WTC11 (cell line): ENCODE data around the gene HSD11B1L. TPM values are rescaled to one million over a fixed set of nuclear protein-coding genes. Genes with fewer than 3 reads are reported as not detected.

Experiments used
- ATAC-seq: fragments of 200-7000 bp; cut with Tn5 transposase; 2 replicates; pipeline ENCODE4 v1.10.0; 2021; ENCODE audit warnings: mild to moderate bottlenecking, moderate library complexity
- CTCF ChIA-PET: fragments of 300-600 bp; sonication (Branson Sonifier 250); formaldehyde crosslinking; loops from one replicate; lab custom pipeline; 2021; ENCODE audit warnings: antibody characterized with exemption; lab: Charles Lee
- POLR2A ChIA-PET: fragments of 350-600 bp; sonication (Branson Sonifier 250); formaldehyde crosslinking; loops from one replicate; lab custom pipeline; 2021; ENCODE audit warnings: antibody characterized with exemption; lab: Charles Lee
- DNase-seq: peaks from one replicate; pipeline ENCODE4 v3.0.0; 2021; ENCODE audit warnings: low spot score
- H3K27ac Mint-ChIP-seq: 2 replicates; pipeline ENCODE4 v1.8.0; 2021; ENCODE audit warnings: mixed read lengths
- H3K27me3 Mint-ChIP-seq: 2 replicates; pipeline ENCODE4 v1.8.0; 2021; ENCODE audit warnings: low read depth, mild to moderate bottlenecking, moderate library complexity, mixed read lengths
- H3K36me3 Mint-ChIP-seq: 2 replicates; pipeline ENCODE4 v1.8.0; 2021; ENCODE audit warnings: mixed read lengths
- H3K4me1 Mint-ChIP-seq: 2 replicates; pipeline ENCODE4 v1.8.0; 2022; ENCODE audit warnings: mixed read lengths
- H3K4me3 Mint-ChIP-seq: 2 replicates; pipeline ENCODE4 v1.8.0; 2021; ENCODE audit warnings: mild to moderate bottlenecking, moderate library complexity, mixed read lengths
- H3K9me3 Mint-ChIP-seq: 2 replicates; pipeline ENCODE4 v1.8.0; 2021; ENCODE audit warnings: mixed read lengths
- CREB1 ChIP-seq: sonication (generic); formaldehyde crosslinking; IDR thresholded peaks from 2 replicates; pipeline ENCODE4 v1.8.0; 2023; ENCODE audit warnings: mild to moderate bottlenecking, missing genetic modification reagents
- FOXK1 ChIP-seq: sonication (generic); formaldehyde crosslinking; IDR thresholded peaks from 2 replicates; pipeline ENCODE4 v1.8.0; 2022; ENCODE audit warnings: mild to moderate bottlenecking, moderate library complexity, missing genetic modification reagents
- FOXP1 ChIP-seq: sonication (generic); formaldehyde crosslinking; IDR thresholded peaks from 2 replicates; pipeline ENCODE4 v1.8.0; 2022; ENCODE audit warnings: missing genetic modification reagents, mild to moderate bottlenecking, moderate library complexity, borderline replicate concordance
- JUN ChIP-seq: sonication (generic); formaldehyde crosslinking; IDR thresholded peaks from 2 replicates; pipeline ENCODE4 v1.8.0; 2023; ENCODE audit warnings: mild to moderate bottlenecking, missing genetic modification reagents
- MYBL2 ChIP-seq: sonication (generic); formaldehyde crosslinking; IDR thresholded peaks from 2 replicates; pipeline ENCODE4 v1.8.1; 2023; ENCODE audit warnings: mild to moderate bottlenecking, moderate library complexity, missing genetic modification reagents
- RELA ChIP-seq: sonication (generic); formaldehyde crosslinking; IDR thresholded peaks from 2 replicates; pipeline ENCODE4 v1.8.1; 2022; ENCODE audit warnings: missing genetic modification reagents, mild to moderate bottlenecking, borderline replicate concordance
- RORB ChIP-seq: fragments of 250-450 bp; sonication (Bioruptor Pico); IDR thresholded peaks from 2 replicates; pipeline ENCODE4 v1.9.0; 2021; ENCODE audit warnings: mild to moderate bottlenecking
- ZNF138 ChIP-seq: sonication (generic); formaldehyde crosslinking; conservative IDR thresholded peaks from 2 replicates; pipeline ENCODE4 v1.8.1; 2022; ENCODE audit warnings: mild to moderate bottlenecking, moderate library complexity, missing genetic modification reagents
- ZNF219 ChIP-seq: sonication (generic); formaldehyde crosslinking; IDR thresholded peaks from 2 replicates; pipeline ENCODE4 v1.8.0; 2023; ENCODE audit warnings: missing genetic modification reagents, mild to moderate bottlenecking, borderline replicate concordance
- ZNF416 ChIP-seq: fragments of 250-450 bp; sonication (Bioruptor Pico); IDR thresholded peaks from 2 replicates; pipeline ENCODE4 v1.9.0; 2021; ENCODE audit warnings: mild to moderate bottlenecking, inconsistent platforms
- total RNA-seq: library from RNA; stranded (reverse); gene quantifications from 3 replicates; pipeline ENCODE4 v1.2.3, GENCODE V29; 2021
- TF ChIP-seq, protein P1 (sequence below): sonication (generic); formaldehyde crosslinking; IDR thresholded peaks from 2 replicates; pipeline ENCODE4 v1.8.1; 2022; ENCODE audit warnings: low read depth, mild to moderate bottlenecking, moderate library complexity, missing genetic modification reagents, borderline replicate concordance
- TF ChIP-seq, protein P2 (sequence below): sonication (generic); formaldehyde crosslinking; IDR thresholded peaks from 2 replicates; pipeline ENCODE4 v1.8.1; 2023; ENCODE audit warnings: mild to moderate bottlenecking, missing genetic modification reagents, moderate library complexity
- TF ChIP-seq, protein P3 (sequence below): sonication (generic); formaldehyde crosslinking; IDR thresholded peaks from 2 replicates; pipeline ENCODE4 v1.8.1; 2023; ENCODE audit warnings: mild to moderate bottlenecking, missing genetic modification reagents
- TF ChIP-seq, protein P4 (sequence below): sonication (generic); formaldehyde crosslinking; conservative IDR thresholded peaks from 2 replicates; pipeline ENCODE4 v1.8.1; 2022; ENCODE audit warnings: mild to moderate bottlenecking, missing genetic modification reagents
- TF ChIP-seq, protein P5 (sequence below): sonication (generic); formaldehyde crosslinking; IDR thresholded peaks from 2 replicates; pipeline ENCODE4 v1.8.1; 2022; ENCODE audit warnings: mild to moderate bottlenecking, missing genetic modification reagents, moderate library complexity, borderline replicate concordance
- TF ChIP-seq, protein P6 (sequence below): sonication (generic); formaldehyde crosslinking; IDR thresholded peaks from 2 replicates; pipeline ENCODE4 v1.8.1; 2023; ENCODE audit warnings: mild to moderate bottlenecking, moderate library complexity, missing genetic modification reagents

HSD11B1L gene
- total RNA-seq, 1 experiment from 2014 or later, result 11.8 TPM

DNA sequence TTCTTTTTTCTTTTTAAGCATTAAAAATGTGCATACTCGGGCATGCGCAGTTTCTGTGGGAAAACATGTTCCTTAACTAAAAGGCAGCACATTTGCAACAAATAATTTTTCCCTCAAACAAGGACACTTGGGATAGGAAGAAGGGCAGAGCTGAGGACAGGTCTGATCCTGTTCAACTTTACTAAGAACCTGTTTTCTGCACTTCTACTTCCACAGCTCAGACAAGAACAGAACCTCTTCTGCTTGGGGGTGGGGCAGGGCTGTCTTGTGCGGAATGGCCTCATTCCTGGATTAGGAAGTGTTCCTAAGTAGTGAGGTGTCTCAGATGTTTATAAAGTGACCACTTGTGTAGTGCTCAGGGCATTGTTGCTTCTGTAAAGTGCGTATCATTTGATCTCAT, 39.7 kb upstream of the HSD11B1L start (continued):
- TF ChIP-seq, protein P1, sequence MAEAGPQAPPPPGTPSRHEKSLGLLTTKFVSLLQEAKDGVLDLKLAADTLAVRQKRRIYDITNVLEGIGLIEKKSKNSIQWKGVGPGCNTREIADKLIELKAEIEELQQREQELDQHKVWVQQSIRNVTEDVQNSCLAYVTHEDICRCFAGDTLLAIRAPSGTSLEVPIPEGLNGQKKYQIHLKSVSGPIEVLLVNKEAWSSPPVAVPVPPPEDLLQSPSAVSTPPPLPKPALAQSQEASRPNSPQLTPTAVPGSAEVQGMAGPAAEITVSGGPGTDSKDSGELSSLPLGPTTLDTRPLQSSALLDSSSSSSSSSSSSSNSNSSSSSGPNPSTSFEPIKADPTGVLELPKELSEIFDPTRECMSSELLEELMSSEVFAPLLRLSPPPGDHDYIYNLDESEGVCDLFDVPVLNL (CRISPR knock-in tag), result no peak
- TF ChIP-seq, all 79 proteins: peak for 0

DNA sequence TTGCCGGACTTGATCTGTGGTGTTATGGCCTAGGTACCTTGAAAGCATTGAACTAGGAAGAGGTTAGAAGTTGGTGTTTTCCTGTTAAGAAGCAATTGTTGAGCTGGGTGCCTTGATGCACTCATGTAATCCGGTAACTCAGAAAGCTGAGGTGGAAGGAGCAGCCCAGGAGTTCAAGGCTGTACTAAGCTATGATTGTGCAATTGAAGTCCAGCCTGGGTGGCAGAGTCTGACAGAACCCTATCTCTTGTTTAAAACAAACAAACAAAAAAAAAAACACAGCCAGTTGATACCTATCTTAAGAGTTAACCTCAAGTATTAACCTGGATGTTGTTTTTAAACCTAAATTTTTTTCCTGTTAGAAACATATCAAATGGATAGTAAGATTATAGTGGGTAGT, 38.6 kb upstream of the HSD11B1L start:
- Mint-ChIP-seq H3K9me3 (no peaks in the 10 kb centered on the region), H3K27ac (no peak overlapping the region), H3K4me3 (no peak overlapping the region), H3K27me3 (no peaks in the 10 kb centered on the region; the same call in 1 of the 2 replicates), H3K4me1 (peaks cover 5% of the 10 kb centered on the region), H3K36me3 (peaks cover 60% of the 10 kb centered on the region)
- ATAC-seq (no peak), DNase-seq (no peak)
- TF ChIP-seq, protein P2, sequence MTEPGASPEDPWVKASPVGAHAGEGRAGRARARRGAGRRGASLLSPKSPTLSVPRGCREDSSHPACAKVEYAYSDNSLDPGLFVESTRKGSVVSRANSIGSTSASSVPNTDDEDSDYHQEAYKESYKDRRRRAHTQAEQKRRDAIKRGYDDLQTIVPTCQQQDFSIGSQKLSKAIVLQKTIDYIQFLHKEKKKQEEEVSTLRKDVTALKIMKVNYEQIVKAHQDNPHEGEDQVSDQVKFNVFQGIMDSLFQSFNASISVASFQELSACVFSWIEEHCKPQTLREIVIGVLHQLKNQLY (CRISPR knock-in tag), result no peak
- TF ChIP-seq ZNF416 (CRISPR knock-in tag), result no peak
- TF ChIP-seq, protein P3, sequence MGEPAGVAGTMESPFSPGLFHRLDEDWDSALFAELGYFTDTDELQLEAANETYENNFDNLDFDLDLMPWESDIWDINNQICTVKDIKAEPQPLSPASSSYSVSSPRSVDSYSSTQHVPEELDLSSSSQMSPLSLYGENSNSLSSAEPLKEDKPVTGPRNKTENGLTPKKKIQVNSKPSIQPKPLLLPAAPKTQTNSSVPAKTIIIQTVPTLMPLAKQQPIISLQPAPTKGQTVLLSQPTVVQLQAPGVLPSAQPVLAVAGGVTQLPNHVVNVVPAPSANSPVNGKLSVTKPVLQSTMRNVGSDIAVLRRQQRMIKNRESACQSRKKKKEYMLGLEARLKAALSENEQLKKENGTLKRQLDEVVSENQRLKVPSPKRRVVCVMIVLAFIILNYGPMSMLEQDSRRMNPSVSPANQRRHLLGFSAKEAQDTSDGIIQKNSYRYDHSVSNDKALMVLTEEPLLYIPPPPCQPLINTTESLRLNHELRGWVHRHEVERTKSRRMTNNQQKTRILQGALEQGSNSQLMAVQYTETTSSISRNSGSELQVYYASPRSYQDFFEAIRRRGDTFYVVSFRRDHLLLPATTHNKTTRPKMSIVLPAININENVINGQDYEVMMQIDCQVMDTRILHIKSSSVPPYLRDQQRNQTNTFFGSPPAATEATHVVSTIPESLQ (CRISPR knock-in tag), result no peak
- TF ChIP-seq RORB (CRISPR knock-in tag), result no peak
- TF ChIP-seq ZNF138 (CRISPR knock-in tag), result no peak
- TF ChIP-seq, protein P4, sequence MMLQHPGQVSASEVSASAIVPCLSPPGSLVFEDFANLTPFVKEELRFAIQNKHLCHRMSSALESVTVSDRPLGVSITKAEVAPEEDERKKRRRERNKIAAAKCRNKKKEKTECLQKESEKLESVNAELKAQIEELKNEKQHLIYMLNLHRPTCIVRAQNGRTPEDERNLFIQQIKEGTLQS (CRISPR knock-in tag), result no peak
- no peak for TF ChIP-seq CREB1
- TF ChIP-seq RELA (CRISPR knock-in tag), result no peak
- no peak for TF ChIP-seq MYBL2 (CRISPR knock-in tag)
- TF ChIP-seq FOXP1 (CRISPR knock-in tag), result no peak
- no peak for TF ChIP-seq ZNF219 (CRISPR knock-in tag)
- no peak for TF ChIP-seq FOXK1 (CRISPR knock-in tag)
- TF ChIP-seq, protein P5, sequence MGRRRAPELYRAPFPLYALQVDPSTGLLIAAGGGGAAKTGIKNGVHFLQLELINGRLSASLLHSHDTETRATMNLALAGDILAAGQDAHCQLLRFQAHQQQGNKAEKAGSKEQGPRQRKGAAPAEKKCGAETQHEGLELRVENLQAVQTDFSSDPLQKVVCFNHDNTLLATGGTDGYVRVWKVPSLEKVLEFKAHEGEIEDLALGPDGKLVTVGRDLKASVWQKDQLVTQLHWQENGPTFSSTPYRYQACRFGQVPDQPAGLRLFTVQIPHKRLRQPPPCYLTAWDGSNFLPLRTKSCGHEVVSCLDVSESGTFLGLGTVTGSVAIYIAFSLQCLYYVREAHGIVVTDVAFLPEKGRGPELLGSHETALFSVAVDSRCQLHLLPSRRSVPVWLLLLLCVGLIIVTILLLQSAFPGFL (CRISPR knock-in tag), result no peak
- no peak for TF ChIP-seq JUN (CRISPR knock-in tag)
- ChIA-PET CTCF (no interaction called here), POLR2A (no interaction called here)

DNA sequence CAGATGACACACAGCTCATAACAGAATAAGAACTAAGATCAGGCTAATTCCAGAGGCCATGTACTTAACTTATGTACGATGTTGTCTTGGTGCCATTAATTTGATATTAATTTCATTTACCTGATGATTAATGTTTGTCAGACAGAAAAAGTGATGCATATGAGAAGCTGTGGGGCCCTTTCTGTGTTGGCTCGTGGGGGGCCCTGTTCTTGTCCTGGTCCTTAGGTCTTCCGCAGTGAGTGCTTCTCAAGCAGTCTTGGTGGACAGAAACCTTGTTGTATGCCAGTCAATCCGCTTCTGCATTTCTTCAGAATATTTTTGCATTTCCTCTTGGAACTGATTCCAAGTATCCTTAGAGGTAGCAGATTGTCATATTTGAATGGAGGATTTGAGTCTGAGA, 37.8 kb upstream of the HSD11B1L start:
- CTCF ChIA-PET, result no interaction called here
- peaks cover 68% of the 10 kb centered on the region for H3K36me3 Mint-ChIP-seq
- no peak overlapping the region for H3K4me3 Mint-ChIP-seq
- POLR2A ChIA-PET, result no interaction called here
- H3K4me1 Mint-ChIP-seq, result peaks cover 5% of the 10 kb centered on the region
- H3K27me3 Mint-ChIP-seq, result no peaks in the 10 kb centered on the region; the same call in 1 of the 2 replicates
- ATAC-seq (no peak), DNase-seq (no peak)
- TF ChIP-seq, protein P6, sequence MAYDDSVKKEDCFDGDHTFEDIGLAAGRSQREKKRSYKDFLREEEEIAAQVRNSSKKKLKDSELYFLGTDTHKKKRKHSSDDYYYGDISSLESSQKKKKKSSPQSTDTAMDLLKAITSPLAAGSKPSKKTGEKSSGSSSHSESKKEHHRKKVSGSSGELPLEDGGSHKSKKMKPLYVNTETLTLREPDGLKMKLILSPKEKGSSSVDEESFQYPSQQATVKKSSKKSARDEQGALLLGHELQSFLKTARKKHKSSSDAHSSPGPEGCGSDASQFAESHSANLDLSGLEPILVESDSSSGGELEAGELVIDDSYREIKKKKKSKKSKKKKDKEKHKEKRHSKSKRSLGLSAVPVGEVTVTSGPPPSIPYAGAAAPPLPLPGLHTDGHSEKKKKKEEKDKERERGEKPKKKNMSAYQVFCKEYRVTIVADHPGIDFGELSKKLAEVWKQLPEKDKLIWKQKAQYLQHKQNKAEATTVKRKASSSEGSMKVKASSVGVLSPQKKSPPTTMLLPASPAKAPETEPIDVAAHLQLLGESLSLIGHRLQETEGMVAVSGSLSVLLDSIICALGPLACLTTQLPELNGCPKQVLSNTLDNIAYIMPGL, result no peak
- no peak for TF ChIP-seq FOXP1 (CRISPR knock-in tag)
- H3K9me3 Mint-ChIP-seq, result no peaks in the 10 kb centered on the region
- no peak overlapping the region; the same call in 1 of the 2 replicates for H3K27ac Mint-ChIP-seq
